IPS-18c (cell line): Measurements from ENCODE around the gene CORO7.

Source experiments
- H3K4me3 ChIP-seq: 2 replicates; pipeline ENCODE4 v1.7.0; 2013; ENCODE audit warnings: low read depth, mild to moderate bottlenecking, low read length, moderate library complexity; ENCODE audit not compliant: insufficient read depth
- H3K9me3 ChIP-seq: one replicate; pipeline ENCODE4 v1.6.1; 2013; ENCODE audit warnings: mild to moderate bottlenecking, low read length, moderate library complexity; ENCODE audit not compliant: control insufficient read depth, insufficient read depth

CORO7 gene

GRCh38 chr16:4380119-4381063 is 36.0 kb downstream of the CORO7 start:
- Histone ChIP-seq H3K9me3 (no peaks in the 10 kb centered on the region), H3K4me3 (no peak overlapping the region)

- H3K9me3 ChIP-seq = no peaks in the 10 kb centered on the region
- no peak overlapping the region for H3K4me3 ChIP-seq
Observed at GRCh38 chr16:4378999-4379690, 37.3 kb downstream of the CORO7 start.

GRCh38 chr16:4378161-4378666 is 38.2 kb downstream of the CORO7 start:
- H3K4me3 ChIP-seq = no peak overlapping the region
- no peaks in the 10 kb centered on the region for H3K9me3 ChIP-seq

DNA sequence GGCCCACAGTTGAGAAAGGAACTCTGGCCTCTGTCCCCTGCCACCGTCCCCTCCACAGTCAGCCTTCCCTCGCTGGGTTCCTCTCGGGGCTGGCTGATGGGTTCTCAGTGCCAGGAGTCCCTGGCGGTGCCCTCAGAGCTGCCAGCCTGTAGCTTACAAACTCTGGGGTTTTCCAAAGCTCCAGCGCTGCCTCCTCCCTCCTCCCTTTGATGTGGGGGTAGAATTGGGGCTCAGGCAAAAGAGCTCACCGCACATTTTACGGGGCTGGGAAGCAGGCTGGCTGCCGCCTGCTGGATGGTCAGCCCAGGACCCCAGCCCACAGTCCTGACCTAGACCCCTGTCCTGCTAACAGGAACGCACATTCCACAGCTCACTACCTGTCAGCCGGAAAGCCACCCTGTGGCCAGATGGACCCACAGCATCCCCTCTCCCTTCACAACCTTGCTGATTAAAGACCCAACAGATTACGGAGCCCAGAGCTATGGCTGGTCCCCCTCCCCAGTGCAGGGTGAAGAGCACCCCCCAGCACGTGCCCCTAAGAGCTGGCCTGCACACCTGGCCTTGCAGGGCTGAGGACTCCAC is 38.7 kb downstream of the CORO7 start:
- no peaks in the 10 kb centered on the region for H3K9me3 ChIP-seq
- no peak overlapping the region for H3K4me3 ChIP-seq

DNA sequence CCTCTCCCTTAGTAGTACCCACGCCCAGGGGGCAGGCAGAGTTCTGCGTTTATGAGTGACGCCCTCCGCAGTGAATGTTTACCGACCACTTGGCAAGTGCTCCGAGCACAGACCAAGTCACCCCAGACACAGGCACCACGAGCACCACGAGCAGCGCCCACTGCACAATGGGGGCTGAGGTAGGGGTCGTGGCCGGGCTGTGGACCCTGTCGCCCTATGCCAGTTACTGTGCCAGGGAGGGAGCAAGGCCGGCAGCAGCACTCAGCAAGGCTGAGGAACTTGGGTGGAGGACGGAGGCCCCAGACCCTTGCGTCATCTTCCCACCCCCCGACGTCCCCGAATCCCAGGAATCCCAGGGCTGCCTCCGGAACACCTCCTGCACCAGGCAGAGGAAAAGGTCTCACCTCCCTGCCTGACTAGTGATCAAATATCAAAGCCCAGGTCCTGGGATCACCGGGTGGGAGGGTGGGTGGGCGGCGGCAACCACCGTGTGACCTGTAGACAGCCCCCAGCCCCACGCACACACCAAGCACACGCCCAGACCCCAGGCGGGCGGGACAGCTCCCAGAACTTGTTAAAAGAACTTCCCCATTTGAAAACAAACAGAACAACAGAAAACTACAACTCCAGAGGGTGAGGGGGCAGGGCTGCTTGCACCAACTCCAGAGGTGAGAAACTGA is 39.4 kb downstream of the CORO7 start:
- H3K9me3 ChIP-seq = no peaks in the 10 kb centered on the region
- H3K4me3 ChIP-seq = no peak overlapping the region

- Histone ChIP-seq H3K9me3 (no peaks in the 10 kb centered on the region), H3K4me3 (no peak overlapping the region)
Observed at GRCh38 chr16:4376126-4376892, 40.1 kb downstream of the CORO7 start.

DNA sequence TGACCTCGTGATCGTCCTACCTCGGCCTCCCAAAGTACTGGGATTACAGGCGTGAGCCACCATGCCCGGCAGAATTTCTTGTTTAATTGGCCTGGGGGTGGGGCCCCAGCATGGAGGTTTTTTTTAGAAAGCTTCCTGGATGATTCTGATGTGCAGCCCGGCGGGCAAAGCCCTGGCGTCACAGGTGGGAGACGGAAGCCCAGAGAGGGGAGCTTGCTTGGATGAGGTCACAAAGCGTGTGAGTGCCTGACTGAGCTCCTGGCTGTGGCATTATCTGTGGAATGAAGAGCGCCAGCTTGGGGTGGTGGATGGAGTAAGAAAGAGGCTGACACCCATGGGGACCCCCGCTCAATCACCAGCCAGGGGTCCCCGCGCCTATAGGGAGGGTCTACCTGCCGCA is 40.7 kb downstream of the CORO7 start:
- Histone ChIP-seq H3K9me3 (no peaks in the 10 kb centered on the region), H3K4me3 (no peak overlapping the region)

DNA sequence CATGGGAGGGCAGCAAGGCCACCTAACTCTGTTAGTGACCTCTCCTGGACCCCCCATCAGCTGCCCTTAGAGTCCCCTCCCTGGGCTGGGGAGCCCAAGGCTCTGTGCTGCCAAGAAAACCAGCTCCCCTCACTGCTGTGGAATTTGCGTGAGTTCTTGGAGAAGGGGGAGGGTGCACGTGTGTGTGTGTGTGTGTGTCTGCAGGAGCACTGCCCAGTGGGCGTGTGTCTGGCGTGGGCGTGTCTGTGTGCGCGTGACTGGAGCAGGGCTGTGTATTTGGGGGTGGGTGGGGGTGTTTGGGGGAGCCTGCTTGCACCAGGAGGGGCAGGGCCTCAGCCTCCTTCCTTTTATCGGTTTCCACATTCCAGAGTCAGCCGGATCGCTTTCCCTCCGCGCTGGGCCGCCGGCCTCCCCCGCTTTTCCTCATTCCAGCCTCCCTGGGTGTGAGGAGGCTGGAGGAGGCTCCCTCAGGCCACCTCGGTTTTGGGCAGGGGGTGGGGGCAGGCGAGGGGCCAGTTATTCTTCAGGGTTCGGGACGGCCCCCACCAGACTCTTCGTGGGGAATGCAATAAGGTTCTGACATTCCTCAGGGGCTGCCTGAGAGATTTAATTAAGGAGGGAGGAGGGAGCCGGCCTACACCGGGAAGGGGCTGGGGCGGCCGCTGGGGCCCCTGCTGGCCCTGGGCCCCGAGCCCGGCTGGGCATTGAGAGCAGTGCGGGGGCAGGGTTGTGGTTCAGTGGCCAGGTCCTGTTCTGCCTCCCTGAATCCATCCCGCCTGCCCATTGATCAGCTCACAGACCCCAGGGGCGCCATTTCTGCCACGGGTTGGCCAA is 42.3 kb downstream of the CORO7 start:
- Histone ChIP-seq H3K9me3 (no peaks in the 10 kb centered on the region), H3K4me3 (peak overlapping the region; percentile 38)

DNA sequence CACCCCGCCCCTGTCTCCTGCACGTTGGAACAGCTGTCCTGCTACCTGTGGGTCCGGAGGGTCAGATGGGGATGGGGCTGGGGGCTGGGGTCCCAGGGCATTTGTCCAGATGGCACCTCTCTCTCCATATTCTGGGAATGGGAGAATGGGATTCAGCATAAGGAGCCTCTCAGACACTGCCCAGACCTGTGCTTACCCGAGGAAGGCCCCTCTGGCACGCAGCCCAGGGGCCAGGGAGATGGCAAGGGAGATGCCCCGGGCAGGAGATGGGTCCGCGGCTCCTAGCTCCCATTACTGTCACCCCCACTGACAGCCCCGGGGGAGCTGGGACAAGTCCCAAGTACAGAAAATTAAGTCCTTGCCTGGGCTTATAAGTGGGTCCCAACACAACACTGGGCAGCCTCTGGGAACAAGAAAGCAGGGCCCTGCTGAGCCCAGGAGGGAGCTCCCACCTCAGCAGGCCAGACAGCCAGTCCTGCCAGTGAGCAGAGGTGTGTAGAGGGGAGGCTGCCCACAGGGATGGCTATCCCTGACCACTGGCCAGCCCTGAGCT is 43.0 kb downstream of the CORO7 start:
- Histone ChIP-seq H3K4me3 (peak overlapping the region; percentile 38), H3K9me3 (no peaks in the 10 kb centered on the region)

DNA sequence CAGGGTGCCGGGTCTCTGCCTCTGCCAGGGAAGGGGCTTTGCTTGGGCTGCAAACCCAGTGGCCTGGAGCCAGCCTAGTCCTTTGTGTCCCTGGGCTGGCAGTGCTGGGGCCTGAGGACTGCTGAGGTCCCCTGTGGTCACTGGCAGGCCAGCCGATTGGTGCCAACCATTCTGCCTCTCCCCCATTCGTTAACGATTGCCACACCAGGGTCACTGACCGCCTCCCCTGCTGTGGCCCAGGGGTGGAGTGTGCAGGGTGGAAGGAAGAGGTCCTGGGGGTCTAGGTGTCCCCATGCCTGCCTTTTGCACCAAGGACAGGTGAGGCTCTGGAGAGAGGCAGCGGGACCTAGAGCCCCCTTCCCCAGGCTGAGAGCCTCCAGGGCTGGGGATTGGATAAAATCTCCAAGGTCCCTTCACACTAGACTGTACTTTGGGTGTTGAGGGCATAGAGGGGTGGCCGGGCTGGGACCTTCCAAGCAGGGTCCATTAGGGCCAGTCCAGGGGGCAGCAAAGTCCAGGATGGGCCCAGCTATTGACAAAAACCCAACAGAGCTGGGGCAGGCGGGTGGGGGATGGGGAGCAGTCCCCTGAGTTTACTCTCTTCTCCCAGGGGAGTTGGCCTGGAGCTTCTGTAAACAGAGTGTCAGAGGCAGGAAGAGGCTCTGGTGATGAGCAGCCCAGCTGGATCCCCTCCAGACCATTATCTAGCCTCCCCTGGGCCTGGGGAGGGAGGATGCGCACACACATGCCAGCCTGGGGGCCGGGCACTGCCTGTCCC is 43.6 kb downstream of the CORO7 start:
- Histone ChIP-seq H3K9me3 (no peaks in the 10 kb centered on the region), H3K4me3 (peak overlapping the region; percentile 65)

DNA sequence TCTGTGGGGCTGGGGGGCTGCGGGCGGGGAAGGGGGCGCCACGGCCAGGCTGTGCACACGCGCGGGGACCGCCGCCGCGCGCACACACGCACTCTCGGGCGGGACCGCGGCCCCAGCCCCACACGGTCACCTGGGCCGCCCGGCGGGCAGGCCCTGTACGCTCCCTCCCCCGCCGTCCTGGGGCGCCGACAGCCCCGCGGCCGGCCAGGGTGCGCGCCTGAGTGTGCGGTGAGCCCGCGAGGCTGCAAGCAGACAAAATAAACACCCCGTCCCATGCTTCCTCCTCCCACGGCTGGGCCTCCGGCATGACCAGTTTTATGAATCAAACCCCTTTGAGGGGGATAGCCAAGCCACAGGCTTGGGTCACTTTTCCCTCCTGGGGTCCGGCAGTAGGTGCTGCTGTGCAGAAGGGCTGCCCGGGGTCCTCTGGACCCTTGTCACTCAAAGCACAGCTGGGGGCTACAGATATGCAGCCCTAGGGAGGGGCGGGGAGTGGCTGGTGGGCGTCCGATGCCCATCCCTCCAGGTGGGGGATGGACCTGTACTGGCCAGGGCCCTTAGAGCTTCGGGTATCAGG is 44.3 kb downstream of the CORO7 start:
- no peaks in the 10 kb centered on the region for H3K9me3 ChIP-seq
- H3K4me3 ChIP-seq = peak overlapping the region; percentile 65

- H3K9me3 ChIP-seq = no peaks in the 10 kb centered on the region
- peak within 1 kb of the TSS; percentile 65 for H3K4me3 ChIP-seq
Observed at GRCh38 chr16:4371357-4372000, 44.9 kb downstream of the CORO7 start, which contains the start of gene VASN. Gene VASN (plus strand): TSS chr16:4371848. CDS start chr16:4380878, 9,030 bp downstream.

DNA sequence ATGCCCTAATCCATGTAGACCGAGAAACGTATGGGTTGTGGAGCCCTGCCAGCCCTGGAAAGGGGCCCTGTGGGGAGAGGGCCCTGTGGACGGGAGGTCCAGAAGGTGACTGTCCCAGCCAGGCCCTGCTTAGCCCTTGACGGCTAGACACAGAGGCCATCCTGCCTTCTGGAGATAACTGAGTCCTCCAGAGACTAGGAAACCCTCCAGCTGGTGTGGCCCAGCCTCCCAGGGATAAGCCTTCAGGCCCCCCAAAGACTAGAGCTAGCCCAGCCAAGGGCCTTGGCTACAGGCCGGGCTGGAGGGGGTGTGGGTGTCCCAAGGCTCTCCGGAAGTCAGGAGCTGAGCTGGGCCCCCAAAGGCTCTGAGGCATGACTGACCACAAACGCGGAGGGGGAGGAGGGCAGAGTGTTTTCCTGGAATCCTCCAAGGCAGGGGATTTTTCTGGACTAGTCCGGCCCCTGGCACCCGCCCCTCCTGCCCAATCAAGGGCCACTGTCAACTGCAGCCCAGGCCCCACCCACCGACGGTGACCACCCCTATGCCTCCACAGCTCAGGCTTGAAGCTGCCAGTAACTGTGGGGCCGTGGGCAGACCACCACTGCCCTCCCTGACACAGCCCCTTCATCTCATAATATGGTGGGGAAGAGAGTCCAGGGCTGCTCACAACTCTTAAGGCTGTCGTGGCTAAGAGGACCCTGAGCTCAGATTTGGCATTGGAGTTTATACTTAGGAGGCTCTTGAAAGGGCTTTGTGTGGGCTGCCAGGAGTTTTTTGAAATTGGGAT is 45.6 kb downstream of the CORO7 start:
- no peak overlapping the region for H3K4me3 ChIP-seq

More for the DNA sequence above, 45.6 kb downstream of the CORO7 start:
- H3K9me3 ChIP-seq = no peaks in the 10 kb centered on the region
